Inflammatory macrophage (primary cell): ENCODE data around the gene SYTL2.

Experiments
- DNase-seq, 2 donors: peaks; one replicate each; pipeline ENCODE4 v3.0.0-alpha.2; 2020 to 2022

Gene SYTL2

DNA sequence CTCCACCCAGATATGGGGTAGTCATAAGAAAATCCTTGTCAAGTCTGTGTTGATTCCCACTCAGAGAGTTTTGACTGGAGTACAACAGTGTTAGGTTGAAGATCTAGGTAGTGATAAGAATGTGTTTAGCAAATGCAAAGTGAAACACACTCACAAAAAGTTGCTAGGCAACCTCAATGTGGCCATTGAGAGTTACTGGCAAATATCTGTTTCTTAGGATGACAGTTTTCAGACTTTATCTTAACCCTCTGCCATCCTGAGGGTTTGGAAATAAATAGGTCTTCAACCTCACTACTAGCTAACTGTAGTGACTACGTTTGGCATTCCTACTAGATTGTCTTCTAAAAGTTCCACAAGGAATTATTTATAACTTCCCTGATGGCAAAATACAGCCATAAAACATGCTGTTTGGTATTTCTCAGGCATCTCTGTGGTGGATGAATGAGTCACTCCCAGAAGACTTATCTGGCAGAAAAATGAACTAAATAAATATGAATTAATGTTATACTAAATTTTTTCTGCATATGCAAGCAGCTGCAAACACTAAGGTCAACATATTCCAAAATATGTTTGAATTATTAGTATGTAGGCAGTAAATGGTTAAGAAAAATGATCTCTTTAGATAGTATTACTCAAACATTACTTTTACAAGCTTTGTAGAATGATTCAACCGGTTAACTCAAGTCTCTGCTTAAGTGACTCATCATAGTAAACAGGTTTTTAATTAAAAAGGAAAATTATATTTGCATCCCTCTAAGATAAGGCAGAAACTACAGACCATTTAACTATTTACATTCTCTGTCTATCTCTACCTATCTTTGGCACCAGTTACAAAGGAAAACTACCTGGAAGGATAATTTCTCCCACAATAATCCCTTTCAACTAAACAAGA lies 17.1 kb upstream of the SYTL2 start:
- no peak for DNase-seq

DNA sequence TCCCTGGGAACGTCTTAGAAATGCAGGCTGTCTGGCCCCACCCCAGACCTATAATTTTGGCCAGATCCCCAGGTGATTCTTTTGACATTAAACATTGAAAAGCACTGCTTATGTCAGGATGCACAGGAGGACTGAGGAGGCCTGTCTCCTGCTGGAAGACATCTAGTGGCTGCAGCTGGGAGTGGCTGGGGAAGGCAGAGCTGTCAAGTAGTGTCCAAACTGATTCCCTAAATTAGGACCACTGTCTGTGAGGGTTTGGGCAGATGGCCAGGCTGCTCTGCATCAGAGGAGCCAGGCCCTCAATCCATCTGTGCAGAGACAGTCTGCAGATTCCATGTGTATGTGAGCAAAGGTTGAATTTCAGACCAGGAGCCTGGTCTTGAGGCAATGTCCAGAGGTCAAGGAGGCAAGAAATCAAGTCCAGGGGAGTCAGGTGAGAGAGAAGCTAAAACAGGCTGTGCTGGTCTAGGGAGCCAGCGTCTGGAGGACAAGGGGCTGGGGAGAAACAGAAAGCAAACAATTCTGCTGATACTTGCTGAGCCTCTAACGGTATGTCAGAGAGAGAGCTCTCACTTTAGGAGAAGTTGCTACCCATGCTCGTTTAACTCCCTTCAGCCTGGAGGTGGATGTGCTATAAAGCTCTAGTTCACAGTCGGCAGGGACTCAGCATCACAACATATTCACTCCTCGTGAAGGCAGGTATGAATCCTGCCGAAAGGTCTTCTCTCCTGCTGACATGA lies 15.3 kb upstream of the SYTL2 start:
- peak in 1 of 2 donors; percentile 23 for DNase-seq

DNA sequence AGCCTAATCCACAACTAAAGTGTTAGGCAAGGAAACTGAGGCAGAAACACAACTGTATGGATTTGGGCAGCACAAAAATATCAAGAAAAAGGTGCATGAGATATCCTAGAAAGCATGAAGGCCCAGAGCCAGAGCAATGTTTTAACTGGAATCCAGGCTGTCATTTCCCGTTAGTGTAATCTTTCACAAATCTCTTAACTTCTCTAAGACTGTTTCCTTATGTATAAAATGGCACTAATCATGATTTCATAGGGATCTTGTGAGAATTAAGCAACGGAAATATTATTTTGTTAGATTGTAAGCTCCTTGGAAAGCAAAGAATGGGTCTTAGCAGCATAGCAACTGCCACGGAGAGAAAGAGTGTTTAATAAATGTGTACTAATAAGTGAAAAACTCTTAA lies 14.7 kb upstream of the SYTL2 start:
- DNase-seq, result no peak

DNA sequence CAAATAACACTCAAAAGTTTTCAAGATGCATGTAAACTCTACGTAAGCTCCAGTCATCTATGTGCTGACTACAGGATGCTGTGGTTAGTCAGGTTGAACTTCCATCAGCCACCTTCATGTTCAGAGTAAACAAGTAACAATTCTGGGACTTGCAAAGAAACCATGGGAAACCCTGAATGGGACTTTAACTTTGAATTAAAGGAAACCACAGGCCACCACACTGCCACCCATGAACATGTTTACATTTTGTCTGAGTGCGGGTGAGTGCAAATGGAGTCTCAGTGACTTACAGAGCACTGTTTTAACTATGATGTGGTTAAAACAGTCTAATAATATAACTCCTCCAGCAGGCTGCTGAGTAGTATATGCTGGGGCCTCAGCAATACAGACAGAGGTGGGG lies 12.9 kb upstream of the SYTL2 start:
- no peak for DNase-seq

DNA sequence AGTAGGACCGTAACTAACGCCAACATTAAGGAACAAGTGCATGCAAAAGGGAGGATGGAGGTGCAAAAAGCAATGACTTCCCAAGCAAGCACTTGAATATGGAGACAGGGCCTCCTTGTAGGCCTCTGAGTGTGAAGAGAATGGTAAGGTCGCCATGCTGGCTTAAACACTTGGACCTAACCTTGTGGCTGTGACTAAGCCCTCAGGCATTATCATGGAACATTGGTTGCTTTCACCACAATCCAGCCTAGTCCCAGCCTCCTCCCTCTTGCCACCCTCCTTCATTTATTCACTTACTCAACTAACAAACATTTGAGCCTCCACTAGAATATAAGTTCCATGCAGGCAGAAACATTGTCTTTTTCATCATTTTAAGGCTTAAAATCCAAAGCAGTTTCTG lies 11.9 kb upstream of the SYTL2 start:
- no peak for DNase-seq

DNA sequence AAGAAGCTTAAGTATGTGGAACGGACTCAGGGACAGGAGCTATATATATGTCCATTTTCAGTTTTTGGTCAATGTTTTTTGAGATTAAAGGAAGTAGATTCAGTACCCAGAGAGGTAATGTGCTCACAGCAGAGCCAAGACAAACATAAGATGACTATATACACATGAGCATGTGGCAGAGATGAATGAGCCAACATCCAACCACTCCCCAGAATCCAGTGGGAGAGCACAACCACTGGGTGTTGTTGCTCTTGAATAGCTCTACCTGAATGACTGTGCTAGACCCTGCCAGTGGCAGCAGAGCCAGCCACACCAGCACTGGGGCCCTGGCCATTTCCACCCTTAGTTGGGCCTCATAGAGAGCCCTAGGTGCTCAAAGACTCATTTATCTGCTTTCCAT lies 10.7 kb upstream of the SYTL2 start:
- DNase-seq, result no peak

DNA sequence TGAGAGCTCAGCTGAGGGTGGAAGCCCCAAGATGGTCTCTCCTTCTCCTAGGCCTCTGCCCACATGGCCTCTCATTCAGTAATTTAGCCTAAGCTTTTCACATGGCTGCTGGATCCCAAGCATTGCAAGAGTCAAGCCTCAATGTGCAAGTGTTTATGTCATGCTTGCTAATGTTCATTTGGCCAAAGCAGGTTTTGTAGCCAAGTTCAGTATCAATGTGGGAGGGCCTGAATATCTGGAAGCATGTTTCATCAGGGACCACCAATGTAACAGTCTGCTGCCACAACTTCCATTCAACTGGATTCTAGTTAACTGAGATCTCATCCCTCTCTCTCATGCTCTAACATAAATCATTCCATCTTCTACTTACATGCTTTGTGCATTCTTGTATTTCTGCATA lies 8.5 kb upstream of the SYTL2 start:
- no peak for DNase-seq

DNA sequence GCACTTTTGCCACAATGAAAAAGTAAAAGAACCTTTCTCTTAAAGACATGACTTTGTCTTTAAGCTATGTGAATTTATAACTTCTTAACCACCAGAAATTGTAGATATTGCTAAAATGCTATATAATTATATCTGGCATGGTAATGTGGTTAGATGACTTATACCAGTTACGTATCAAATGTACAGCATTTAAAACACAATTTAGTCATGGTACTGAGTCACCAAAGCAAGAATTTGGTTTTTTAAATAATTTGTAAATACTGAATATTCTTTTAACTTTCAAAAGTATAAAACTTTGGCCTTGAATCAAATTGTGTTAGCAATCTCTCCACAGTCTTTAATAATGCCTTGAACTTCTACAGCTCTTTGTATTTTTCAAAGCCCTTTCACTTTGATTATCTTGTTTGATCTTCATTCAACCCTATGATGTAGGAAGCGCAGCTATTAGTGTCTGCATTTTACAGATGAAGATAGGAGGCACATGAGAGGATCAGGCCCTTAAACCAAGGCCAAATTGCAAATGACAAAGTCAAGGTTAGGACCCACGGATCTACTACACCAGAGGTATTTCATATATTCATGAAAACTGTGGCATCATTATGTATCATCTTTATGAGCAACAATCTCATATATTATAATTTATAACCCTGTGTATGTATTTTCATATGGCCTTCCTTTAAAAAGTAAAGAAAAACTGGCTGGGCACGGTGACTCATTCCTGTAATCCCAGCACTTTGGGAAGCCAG lies 4.4 kb upstream of the SYTL2 start:
- DNase-seq, result no peak

DNA sequence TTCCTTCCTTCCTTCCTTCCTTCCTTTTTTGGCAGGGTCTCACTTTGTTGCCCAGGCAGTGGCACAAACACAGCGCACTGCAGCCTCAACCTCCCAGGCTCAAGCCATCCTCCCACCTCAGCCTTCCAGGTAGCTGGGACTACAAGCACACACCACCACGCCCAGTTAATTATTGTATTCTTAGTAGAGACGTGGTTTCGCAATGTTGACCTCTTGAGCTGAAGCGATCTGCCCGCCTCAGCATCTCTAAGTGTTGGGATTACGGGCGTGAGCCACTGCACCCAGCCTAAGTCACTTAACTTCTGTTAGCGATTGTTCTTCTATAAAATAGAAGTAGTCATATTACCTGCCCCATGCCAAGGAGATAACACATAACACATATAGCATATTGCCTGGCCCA lies 2.8 kb upstream of the SYTL2 start:
- DNase-seq, result no peak

DNA sequence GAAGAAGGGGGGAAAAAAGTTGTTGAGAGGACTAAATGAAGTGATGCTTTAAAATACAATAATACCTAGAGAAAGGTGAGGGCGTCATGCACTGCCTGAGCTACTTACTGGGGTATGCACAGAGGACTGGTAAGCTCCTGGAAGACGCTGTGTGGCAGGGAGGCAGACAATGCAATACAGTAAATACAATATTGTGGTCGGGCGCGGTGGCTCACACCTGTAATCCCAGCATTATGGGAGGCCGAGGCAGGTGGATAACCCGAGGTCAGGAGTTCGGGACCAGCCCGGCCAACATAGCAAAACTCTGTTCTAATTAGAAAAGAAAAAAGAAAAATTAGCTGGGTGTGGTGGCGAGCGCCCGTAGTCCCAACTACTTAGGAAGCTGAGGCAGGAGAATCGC lies 683 bp upstream of the SYTL2 start:
- no peak for DNase-seq

DNA sequence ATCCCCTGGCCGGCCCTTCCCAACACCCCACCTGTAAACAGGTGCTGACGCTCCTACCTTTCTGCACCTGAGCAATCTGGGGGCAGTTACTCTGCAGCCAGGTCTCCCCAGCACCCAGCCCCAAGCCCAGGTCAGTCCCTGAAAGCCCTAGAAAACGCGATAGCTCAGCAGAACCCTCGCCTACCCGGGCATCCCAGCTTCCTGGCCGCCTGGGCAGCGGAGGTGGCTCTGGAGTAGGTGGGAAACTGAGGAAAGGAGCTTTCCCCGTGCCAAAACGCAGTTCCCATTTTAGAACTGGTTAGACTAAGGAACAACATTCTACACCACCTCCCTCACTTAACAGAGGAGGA lies 445 bp downstream of the SYTL2 start:
- DNase-seq, result peak in 1 of 2 donors; percentile 22

DNA sequence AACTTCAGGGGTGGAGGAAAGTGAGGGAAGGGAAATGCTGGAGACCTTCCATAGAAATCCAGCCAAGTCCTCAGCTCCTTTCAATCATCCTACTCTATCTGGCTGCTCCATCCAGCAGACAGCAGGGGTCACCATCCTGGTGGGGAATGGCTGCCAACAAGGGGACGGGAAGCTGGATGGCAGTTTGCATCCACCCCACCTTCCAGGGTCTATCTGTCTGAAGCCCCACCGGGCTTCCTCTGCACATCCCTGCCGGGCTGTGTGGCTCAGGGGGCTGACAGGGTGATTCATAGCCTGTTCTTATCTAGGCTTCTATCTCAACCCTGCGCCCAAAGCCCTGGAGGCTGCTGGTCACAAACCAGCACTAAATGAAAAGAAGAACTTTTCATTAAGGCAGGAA lies 1.1 kb downstream of the SYTL2 start:
- no peak for DNase-seq

DNA sequence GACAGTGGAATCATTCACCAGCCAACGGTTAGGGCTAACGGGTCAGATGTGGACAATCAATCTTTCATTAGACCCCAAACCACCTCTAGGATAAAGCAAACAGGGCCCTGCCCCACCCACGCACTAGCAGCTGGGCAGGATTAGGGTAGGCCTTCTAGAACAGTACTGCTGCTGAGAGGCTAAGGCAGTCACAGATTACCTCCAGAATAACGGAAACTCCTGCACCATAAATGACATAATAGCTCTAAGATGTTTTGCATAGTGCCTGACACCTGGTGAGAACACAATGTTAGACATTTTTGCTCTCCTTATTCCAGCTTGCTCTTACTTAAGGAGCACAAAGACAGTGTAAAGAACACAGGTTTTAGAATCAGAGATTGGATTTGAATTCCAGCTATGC lies 1.8 kb downstream of the SYTL2 start:
- DNase-seq, result no peak

DNA sequence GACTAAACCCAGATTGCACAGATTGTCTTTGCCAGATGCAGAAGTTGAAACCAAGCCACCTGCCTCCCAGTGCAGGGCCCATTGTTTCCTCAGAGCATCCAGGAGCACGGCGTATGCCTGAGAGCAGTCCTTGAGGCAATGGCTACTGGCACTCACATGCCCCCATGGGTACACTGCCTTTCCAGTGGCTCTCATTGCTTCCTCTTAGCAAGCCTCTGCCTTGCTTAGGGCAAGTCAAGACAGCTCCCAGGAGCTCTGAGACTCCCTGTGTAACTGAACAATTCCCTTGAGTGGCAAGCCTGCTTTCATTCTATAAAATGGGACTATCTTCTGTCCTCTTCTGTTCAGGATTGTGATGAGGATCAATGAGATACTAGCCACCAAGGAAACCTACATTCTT lies 4.1 kb downstream of the SYTL2 start:
- DNase-seq, result no peak

DNA sequence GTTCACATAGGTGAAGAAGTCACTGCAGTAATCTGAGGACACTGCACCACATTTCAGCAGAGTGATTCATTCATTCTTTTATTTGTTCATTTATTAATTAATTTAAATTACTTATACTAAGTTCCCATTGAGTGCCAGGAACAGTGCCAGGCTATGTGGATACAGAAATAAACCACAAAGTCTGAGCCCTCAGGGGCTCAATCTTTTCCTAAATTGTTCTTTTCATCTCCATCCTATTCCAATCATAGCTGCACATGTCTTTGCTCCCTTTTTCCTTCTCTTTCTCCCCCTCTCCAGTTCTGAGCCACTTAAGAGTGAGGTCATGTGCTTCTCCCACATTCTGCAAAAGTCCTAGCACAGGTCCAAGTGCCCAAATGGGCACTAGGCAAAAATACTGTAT lies 4.9 kb downstream of the SYTL2 start:
- no peak for DNase-seq

DNA sequence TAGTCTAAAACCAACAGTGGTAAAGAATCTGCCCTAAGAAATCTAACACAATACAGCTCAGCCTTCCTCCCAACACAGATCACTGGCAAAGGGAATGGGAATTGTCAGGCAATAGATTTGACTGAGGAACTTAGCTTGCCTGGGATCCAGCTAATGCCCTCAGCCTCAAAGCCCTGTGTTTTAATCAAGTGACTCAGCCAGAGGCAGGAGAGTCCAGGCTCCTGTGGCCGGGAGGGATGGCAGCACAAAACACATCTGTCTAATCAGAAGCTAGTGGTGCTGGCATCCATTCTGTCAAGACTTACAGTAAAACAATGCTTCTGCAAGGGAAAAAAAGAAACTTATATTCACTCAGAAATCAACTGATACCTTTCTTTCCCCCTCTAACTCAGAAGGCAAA lies 5.6 kb downstream of the SYTL2 start:
- no peak for DNase-seq

DNA sequence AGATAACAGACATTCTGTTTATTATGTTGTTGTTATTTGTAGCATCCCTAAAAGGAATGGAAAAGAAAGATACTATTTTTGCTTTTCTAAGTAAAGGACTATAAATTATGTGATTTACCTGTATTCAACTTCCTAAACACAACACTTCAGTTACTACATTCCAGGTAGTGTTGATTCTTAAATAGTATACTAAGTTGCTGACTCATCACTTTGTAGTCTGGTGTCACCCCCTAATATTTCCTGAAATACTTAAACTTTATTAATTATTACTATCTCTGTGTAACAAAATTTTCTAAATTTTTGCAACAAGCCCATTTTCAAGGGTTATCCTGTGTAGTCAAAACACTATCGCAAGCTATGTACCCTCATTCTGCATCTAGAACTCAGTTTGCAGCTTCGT lies 7.0 kb downstream of the SYTL2 start:
- DNase-seq, result no peak

DNA sequence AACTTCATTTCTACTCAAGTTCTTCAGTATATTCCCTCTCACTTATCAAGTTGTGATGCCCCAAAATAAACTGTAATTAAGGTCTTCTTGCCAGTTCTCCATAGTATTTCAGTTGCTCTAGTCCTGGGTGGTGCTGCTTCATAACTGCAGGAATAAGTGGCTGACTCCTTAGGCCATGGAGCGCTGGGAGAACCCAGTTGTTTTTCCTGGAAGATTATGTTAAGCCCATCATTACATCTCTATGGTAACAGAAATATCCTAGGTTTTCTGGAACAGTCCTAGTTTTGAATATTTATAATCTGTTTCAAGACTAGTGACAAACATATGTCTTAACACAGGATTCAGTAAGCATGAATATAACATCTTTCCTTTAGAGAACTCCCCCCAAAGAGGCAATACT lies 7.6 kb downstream of the SYTL2 start:
- no peak for DNase-seq

DNA sequence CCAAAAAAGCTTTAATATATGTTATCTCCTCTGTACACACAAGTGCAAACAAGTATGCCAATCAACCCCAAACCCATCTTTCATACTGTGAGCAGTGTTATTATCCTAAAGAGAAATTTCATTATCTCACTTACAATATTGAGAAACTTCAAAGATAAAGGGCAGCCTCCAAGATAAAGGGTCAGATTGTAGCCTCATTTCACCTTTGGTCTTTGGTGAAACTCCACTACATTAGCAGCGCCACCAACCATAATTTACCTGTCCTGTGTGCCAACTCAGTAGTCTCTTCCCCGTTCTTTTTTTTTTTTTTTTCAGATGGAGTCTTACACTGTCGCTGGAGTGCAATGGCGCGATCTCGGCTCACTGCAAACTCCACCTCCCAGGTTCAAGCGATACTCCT lies 9.4 kb downstream of the SYTL2 start:
- DNase-seq, result no peak

DNA sequence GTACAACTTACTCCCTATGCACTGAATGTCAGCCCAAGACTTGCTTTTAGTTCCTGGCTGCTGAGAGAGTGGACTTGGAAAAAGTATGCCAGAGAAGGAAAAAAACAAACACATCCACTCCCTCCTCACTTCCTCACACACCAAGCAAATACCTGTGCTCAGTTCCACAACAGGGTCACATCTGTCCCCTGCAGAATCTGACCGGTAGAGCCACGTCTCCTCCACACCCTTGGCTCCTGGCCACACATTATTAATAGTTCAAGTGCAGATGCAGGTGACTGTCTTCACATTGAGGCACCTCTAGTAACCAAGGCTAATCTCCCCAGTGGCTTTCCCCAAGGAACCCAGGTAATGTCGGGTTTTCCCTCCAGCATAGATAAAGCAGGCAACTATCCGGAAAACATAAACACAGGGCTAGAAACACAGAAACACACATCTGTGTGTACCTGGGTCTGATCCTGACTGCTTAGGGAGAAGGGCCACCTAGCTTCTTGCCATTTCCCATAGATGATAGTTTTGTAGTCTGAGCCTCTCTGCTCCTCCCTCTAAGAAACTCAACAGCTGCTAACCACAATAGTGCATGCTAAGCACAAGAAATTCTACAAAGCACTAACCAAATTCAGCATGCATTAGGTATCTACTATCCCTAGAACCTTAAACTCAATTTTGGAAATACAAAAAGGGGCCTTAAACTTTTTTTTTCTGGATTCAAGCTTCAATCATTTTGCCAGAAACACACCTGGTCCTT lies 10.2 kb downstream of the SYTL2 start:
- no peak for DNase-seq

DNA sequence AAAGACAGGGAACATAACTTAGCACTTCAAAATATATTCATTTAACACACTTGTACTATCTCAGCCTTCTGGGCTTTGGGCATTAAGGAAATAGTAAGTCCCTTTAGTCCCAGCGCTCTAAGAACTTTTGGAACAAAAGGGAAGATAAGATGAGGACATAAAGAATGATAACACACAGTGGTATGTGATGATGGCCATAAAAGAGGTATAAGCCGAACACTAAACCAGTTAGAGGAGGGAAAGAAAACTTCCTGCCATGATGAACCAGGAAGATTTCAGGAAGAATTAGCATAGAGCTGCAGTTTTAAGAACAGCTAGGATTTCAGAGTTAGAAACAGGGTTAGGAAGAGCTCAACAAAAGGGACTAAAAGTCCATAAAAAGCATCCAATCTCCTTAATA lies 11.8 kb downstream of the SYTL2 start:
- no peak for DNase-seq

DNA sequence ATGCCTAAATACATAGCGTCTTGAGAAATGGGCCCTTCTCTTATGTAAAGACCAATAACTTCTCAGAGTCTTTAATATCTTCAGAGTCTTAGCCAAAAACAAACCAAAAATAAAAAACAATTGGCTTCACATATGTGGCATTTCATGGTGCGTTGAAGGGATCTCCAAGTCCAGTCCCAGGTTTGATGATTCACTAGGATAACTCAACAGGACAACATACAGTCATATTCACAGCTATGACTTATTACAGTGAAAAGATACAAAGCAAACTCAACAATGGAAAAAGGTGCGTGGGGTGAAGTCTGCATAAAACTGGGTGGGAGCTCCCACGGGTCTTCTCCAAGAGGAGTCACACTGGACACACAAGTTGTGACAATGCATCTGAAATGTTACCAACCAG lies 12.6 kb downstream of the SYTL2 start:
- no peak for DNase-seq
